ENCODE results near the gene CEP57. TPM values are rescaled to one million over a fixed set of nuclear protein-coding genes. Genes with fewer than 3 reads are reported as not detected.

Gene CEP57
- polyA plus RNA-seq, 3 donors = 13.1 to 24.9 (median 14.9) TPM

GRCh38 chr11:95793116-95793515 lies 2.8 kb downstream of the CEP57 start:
- no peak for TF ChIP-seq CTCF (IDR thresholded peaks at IDR 0.05)
- no peak overlapping the region for H3K27ac ChIP-seq (ENCODE audit: low read depth in 1 of 2, low read length in 2 of 2)
- 94% methylated on average over 3 of the region's 4 CpGs for WGBS (ENCODE audit: insufficient coverage)
- Mint-ChIP-seq H3K27me3 (ENCODE audit: low read depth in 3 of 3) (no peaks in the 10 kb centered on the region), H3K4me3 (no peak overlapping the region), H3K9me3 (peaks cover 0 to 1% (median 0%) of the 10 kb centered on the region in 7 donors), H3K36me3 (peaks cover 1 to 2% of the 10 kb centered on the region in 2 donors), H3K27ac (no peak overlapping the region), H3K4me1 (peaks cover 28% of the 10 kb centered on the region)
- no peaks in the 10 kb centered on the region for H3K27me3 ChIP-seq (ENCODE audit: control insufficient read depth in 2 of 2, insufficient read depth in 2 of 2, low read length in 2 of 2)
- no peak overlapping the region for H3K9ac ChIP-seq (ENCODE audit: insufficient read depth, low read length, poor library complexity, severe bottlenecking)
- DNase-seq = no peak
- H3K36me3 ChIP-seq (replicated peaks in 1 of 2; ENCODE audit: control insufficient read depth in 1 of 2, insufficient read depth in 2 of 2, low read length in 2 of 2) = no peaks in the 10 kb centered on the region
- H3K4me1 ChIP-seq (ENCODE audit: control insufficient read depth in 1 of 2, insufficient read depth in 2 of 2, low read length in 2 of 2) = peaks cover 16 to 26% of the 10 kb centered on the region in 2 donors
- no peak overlapping the region for H3K4me2 ChIP-seq (replicated peaks; ENCODE audit: extremely low read depth, low read length, poor library complexity, severe bottlenecking)
- intact Hi-C loops (cut with micrococcal nuclease) = no loop called here
- no peak overlapping the region for H2AFZ ChIP-seq (ENCODE audit: insufficient read depth, low read depth, low read length, poor library complexity, severe bottlenecking)
- no peak overlapping the region for H3K4me3 ChIP-seq (replicated peaks in 1 of 3; ENCODE audit: low read depth in 2 of 3, low read length in 3 of 3)
- H3K9me3 ChIP-seq (replicated peaks in 1 of 2; ENCODE audit: control insufficient read depth in 1 of 2, insufficient read depth in 1 of 2, low read length in 2 of 2) = no peaks in the 10 kb centered on the region
- no peaks in the 10 kb centered on the region for H4K20me1 ChIP-seq (ENCODE audit: insufficient read depth, low read length)
- H3K79me2 ChIP-seq (ENCODE audit: insufficient read depth, low read length) = peaks cover 90% of the 10 kb centered on the region

GRCh38 chr11:95794086-95794485 lies 3.8 kb downstream of the CEP57 start:
- 100% methylated on average over 1 of the region's 5 CpGs for WGBS (ENCODE audit: insufficient coverage)
- H3K27ac ChIP-seq (ENCODE audit: low read depth in 1 of 2, low read length in 2 of 2) = peak overlapping the region in 1 of 2 donors; percentile 0
- no peak overlapping the region for H3K4me2 ChIP-seq (replicated peaks; ENCODE audit: extremely low read depth, low read length, poor library complexity, severe bottlenecking)
- no peak for TF ChIP-seq CTCF (IDR thresholded peaks at IDR 0.05)
- H3K9ac ChIP-seq (ENCODE audit: insufficient read depth, low read length, poor library complexity, severe bottlenecking) = no peak overlapping the region
- peaks cover 1 to 3% of the 10 kb centered on the region in 2 donors for H3K36me3 Mint-ChIP-seq
- intact Hi-C loops (cut with micrococcal nuclease) = no loop called here
- no peaks in the 10 kb centered on the region for H3K9me3 ChIP-seq (replicated peaks in 1 of 2; ENCODE audit: control insufficient read depth in 1 of 2, insufficient read depth in 1 of 2, low read length in 2 of 2)
- no peak overlapping the region for H3K4me3 ChIP-seq (replicated peaks in 1 of 3; ENCODE audit: low read depth in 2 of 3, low read length in 3 of 3)
- H4K20me1 ChIP-seq (ENCODE audit: insufficient read depth, low read length) = no peaks in the 10 kb centered on the region
- peaks cover under 1% of the 10 kb centered on the region in 2 donors for H3K36me3 ChIP-seq (replicated peaks in 1 of 2; ENCODE audit: control insufficient read depth in 1 of 2, insufficient read depth in 2 of 2, low read length in 2 of 2)
- no peak overlapping the region for H3K4me3 Mint-ChIP-seq
- no peaks in the 10 kb centered on the region for H3K27me3 Mint-ChIP-seq (ENCODE audit: low read depth in 3 of 3)
- H3K79me2 ChIP-seq (ENCODE audit: insufficient read depth, low read length) = peaks cover 89% of the 10 kb centered on the region
- H3K4me1 Mint-ChIP-seq = peaks cover 20% of the 10 kb centered on the region
- H3K9me3 Mint-ChIP-seq = peaks cover 0 to 1% (median 0%) of the 10 kb centered on the region in 7 donors
- no peaks in the 10 kb centered on the region for H3K27me3 ChIP-seq (ENCODE audit: control insufficient read depth in 2 of 2, insufficient read depth in 2 of 2, low read length in 2 of 2)
- no peak for DNase-seq
- H2AFZ ChIP-seq (ENCODE audit: insufficient read depth, low read depth, low read length, poor library complexity, severe bottlenecking) = no peak overlapping the region
- peaks cover 9 to 17% of the 10 kb centered on the region in 2 donors for H3K4me1 ChIP-seq (ENCODE audit: control insufficient read depth in 1 of 2, insufficient read depth in 2 of 2, low read length in 2 of 2)
- H3K27ac Mint-ChIP-seq = peak overlapping the region in 2 of 7 donors; percentile 25 to 44

Measured in CD14-positive monocyte (primary cell).